HCT116 (cell line): ENCODE measurements around the gene MOSPD3. TPM values are rescaled to one million over a fixed set of nuclear protein-coding genes. Genes with fewer than 3 reads are reported as not detected.

Source experiments
- ATAC-seq: fragments of 200-7000 bp; cut with Tn5 transposase; 2 replicates; pipeline ENCODE4 v1.9.1; 2020; ENCODE audit warnings: mild to moderate bottlenecking, moderate library complexity
- BruUV-seq: library from RNA; stranded (reverse); fragments of 400-500 nt; replicated peaks from 2 replicates; lab custom pipeline; 2021; lab: Mats Ljungman, UMichigan
- CTCF ChIA-PET: fragments of 300-600 bp; sonication (Branson Sonifier 250); formaldehyde crosslinking; loops from one replicate; lab custom pipeline; 2021; ENCODE audit warnings: antibody characterized with exemption; lab: Charles Lee
- POLR2A ChIA-PET: fragments of 300-600, 350-600 bp; sonication (Branson Sonifier 250); formaldehyde crosslinking; loops from one replicate; lab custom pipeline; 2021; ENCODE audit warnings: antibody characterized with exemption; lab: Charles Lee
- RAD21 ChIA-PET, 2 experiments: fragments of 300-600 bp; sonication (Branson Sonifier 250); formaldehyde crosslinking; loops; one replicate each; lab custom pipeline; 2023; ENCODE audit warnings: low total read pairs in 2 of 2; ENCODE audit not compliant: uncharacterized antibody in 2 of 2, unreplicated experiment in 2 of 2, low non-redundant PET in 1 of 2; lab: Charles Lee
- DNase-seq: peaks from one replicate; pipeline ENCODE4 v3.0.0-alpha.2; 2010; ENCODE audit warnings: low read depth, low spot score
- H2AFZ ChIP-seq: fragments of 200-600 bp; shearing (Covaris generic), sonication (generic); 2 replicates; pipeline ENCODE4 v1.6.1; 2017; ENCODE audit warnings: low read depth, mixed run types, mixed read lengths, antibody characterized with exemption, low read length; ENCODE audit not compliant: poor library complexity, severe bottlenecking
- H3K27ac ChIP-seq: 2 replicates; pipeline ENCODE4 v1.5.1; 2012; ENCODE audit warnings: low read depth, low read length
- H3K27me3 ChIP-seq: fragments of 200-600 bp; sonication (generic); 2 replicates; pipeline ENCODE4 v1.6.1; 2016; ENCODE audit warnings: mixed run types, low read length, mixed read lengths; ENCODE audit not compliant: insufficient read depth
- H3K36me3 ChIP-seq, 2 experiments: fragments of 200-500 bp in 1 of 2; fragments of 200-600 bp in 1 of 2; sonication (Bioruptor generic) in 1 of 2; sonication (generic) in 1 of 2; 2 replicates each; pipeline versions ENCODE4 v1.5.1 to v1.6.1; 2014 to 2016; ENCODE audit warnings: low read length in 2 of 2, inconsistent platforms in 1 of 2, mixed read lengths in 1 of 2, mixed run types in 1 of 2; ENCODE audit not compliant: insufficient read depth in 2 of 2, control insufficient read depth in 1 of 2
- H3K4me1 ChIP-seq, 2 experiments: fragments of 200-600 bp in 1 of 2; sonication (generic) in 1 of 2; 2 replicates each; pipeline versions ENCODE4 v1.5.1 to v1.6.1; 2012 to 2017; ENCODE audit warnings: low read length in 2 of 2, inconsistent platforms in 1 of 2, mild to moderate bottlenecking in 1 of 2, mixed read lengths in 1 of 2, mixed run types in 1 of 2, moderate library complexity in 1 of 2; ENCODE audit not compliant: insufficient read depth in 2 of 2, control insufficient read depth in 1 of 2
- H3K4me2 ChIP-seq: fragments of 200-600 bp; sonication (generic); 2 replicates; pipeline ENCODE4 v1.6.1; 2017; ENCODE audit warnings: mixed run types, low read length, mixed read lengths
- H3K4me3 ChIP-seq, 2 experiments: fragments of 200-600 bp in 1 of 2; sonication (generic) in 1 of 2; replicated peaks in 1 of 2; 2 replicates each; pipeline ENCODE4 v1.5.1; 2011 to 2016; ENCODE audit warnings: low read length in 2 of 2, control low read depth in 1 of 2, low read depth in 1 of 2, mild to moderate bottlenecking in 1 of 2, mixed read lengths in 1 of 2, mixed run types in 1 of 2
- H3K79me2 ChIP-seq: fragments of 200-600 bp; sonication (generic); 2 replicates; pipeline ENCODE4 v1.6.1; 2017; ENCODE audit warnings: mild to moderate bottlenecking, mixed run types, low read length, moderate library complexity, mixed read lengths; ENCODE audit not compliant: insufficient read depth
- H3K9ac ChIP-seq: fragments of 200-600 bp; sonication (generic); 2 replicates; pipeline ENCODE4 v1.6.1; 2016; ENCODE audit warnings: low read length, mixed read lengths
- H3K9me2 ChIP-seq: fragments of 200-600 bp; sonication (generic), shearing (Covaris generic); 2 replicates; pipeline ENCODE4 v1.6.1; 2017; ENCODE audit warnings: mixed run types, mild to moderate bottlenecking, moderate library complexity; ENCODE audit not compliant: insufficient read depth
- H3K9me3 ChIP-seq, 2 experiments: fragments of 200-500 bp in 1 of 2; fragments of 200-600 bp in 1 of 2; sonication (Bioruptor generic) in 1 of 2; sonication (generic) in 1 of 2; 2 replicates each; pipeline ENCODE4 v1.6.1; 2014 to 2017; ENCODE audit warnings: low read length in 2 of 2, mixed read lengths in 2 of 2, inconsistent platforms in 1 of 2, low read depth in 1 of 2, mild to moderate bottlenecking in 1 of 2, mixed run types in 1 of 2, moderate library complexity in 1 of 2; ENCODE audit not compliant: control insufficient read depth in 1 of 2, insufficient read depth in 1 of 2
- H4K20me1 ChIP-seq: fragments of 200-600 bp; sonication (generic), shearing (Covaris generic); 2 replicates; pipeline ENCODE4 v1.6.1; 2017; ENCODE audit warnings: mixed run types, mild to moderate bottlenecking, moderate library complexity; ENCODE audit not compliant: insufficient read depth
- CEBPB ChIP-seq: IDR thresholded peaks from 2 replicates; pipeline ENCODE4 v1.6.1; 2012; ENCODE audit warnings: low read depth
- ELF1 ChIP-seq: IDR thresholded peaks from 2 replicates; pipeline ENCODE4 v1.6.1; 2012; ENCODE audit warnings: low read depth, borderline replicate concordance
- EZH2 ChIP-seq: fragments of 200-600 bp; sonication (generic); IDR thresholded peaks from 2 replicates; pipeline ENCODE4 v1.6.1; 2017; ENCODE audit warnings: antibody characterized with exemption, mixed run types
- EZH2phosphoT487 ChIP-seq: fragments of 200-600 bp; IDR thresholded peaks from 2 replicates; pipeline ENCODE4 v1.6.1; 2018; ENCODE audit warnings: antibody characterized with exemption, borderline replicate concordance
- JUND ChIP-seq: IDR thresholded peaks from 2 replicates; pipeline ENCODE4 v1.6.1; 2012
- POLR2AphosphoS5 ChIP-seq: IDR thresholded peaks from 2 replicates; pipeline ENCODE4 v1.6.1; 2011; ENCODE audit warnings: mild to moderate bottlenecking, low read depth, low read length, moderate library complexity
- RAD21 ChIP-seq: IDR thresholded peaks from 2 replicates; pipeline ENCODE4 v1.6.1; 2012; ENCODE audit warnings: low read depth, mild to moderate bottlenecking
- SP1 ChIP-seq: IDR thresholded peaks from 2 replicates; pipeline ENCODE4 v1.6.1; 2012; ENCODE audit warnings: low read depth
- SRF ChIP-seq: IDR thresholded peaks from 2 replicates; pipeline ENCODE4 v1.6.1; 2012; ENCODE audit warnings: low read depth
- TCF7L2 ChIP-seq: IDR thresholded peaks from 2 replicates; pipeline ENCODE4 v1.7.0; 2011; ENCODE audit warnings: borderline replicate concordance, inconsistent platforms; ENCODE audit not compliant: insufficient read depth, insufficient read length; ENCODE audit errors: extremely low read depth
- ZBTB33 ChIP-seq: IDR thresholded peaks from 2 replicates; pipeline ENCODE4 v1.6.1; 2011; ENCODE audit warnings: mild to moderate bottlenecking, low read length, moderate library complexity; ENCODE audit not compliant: insufficient replicate concordance; ENCODE audit errors: extremely low read depth
- ZFX ChIP-seq: fragments of 450-650 bp; IDR thresholded peaks from 2 replicates; pipeline ENCODE4 v1.6.1; 2017
- ZNF274 ChIP-seq: fragments of 200-500 bp; sonication (Bioruptor generic); IDR thresholded peaks from 2 replicates; pipeline ENCODE4 v1.6.1; 2014; ENCODE audit warnings: mild to moderate bottlenecking, low read depth, low read length, inconsistent platforms
- intact Hi-C: fragments of 100-400 bp; cut with micrococcal nuclease; formaldehyde crosslinking; loops from 2 replicates; pipeline ENCODE4 v1.10.0; 2022
- total RNA-seq: library from RNA; stranded (reverse); gene quantifications from one replicate; pipeline ENCODE4 v1.2.1, GENCODE V29; 2021; ENCODE audit not compliant: unreplicated experiment
- TF ChIP-seq, protein P1 (sequence below): IDR thresholded peaks from 2 replicates; pipeline ENCODE4 v1.6.1; 2012
- TF ChIP-seq, protein P2 (sequence below): IDR thresholded peaks from 2 replicates; pipeline ENCODE4 v1.6.1; 2012; ENCODE audit warnings: low read depth

Gene MOSPD3
- total RNA-seq, 1 experiment from 2014 or later, result 32.8 TPM

DNA sequence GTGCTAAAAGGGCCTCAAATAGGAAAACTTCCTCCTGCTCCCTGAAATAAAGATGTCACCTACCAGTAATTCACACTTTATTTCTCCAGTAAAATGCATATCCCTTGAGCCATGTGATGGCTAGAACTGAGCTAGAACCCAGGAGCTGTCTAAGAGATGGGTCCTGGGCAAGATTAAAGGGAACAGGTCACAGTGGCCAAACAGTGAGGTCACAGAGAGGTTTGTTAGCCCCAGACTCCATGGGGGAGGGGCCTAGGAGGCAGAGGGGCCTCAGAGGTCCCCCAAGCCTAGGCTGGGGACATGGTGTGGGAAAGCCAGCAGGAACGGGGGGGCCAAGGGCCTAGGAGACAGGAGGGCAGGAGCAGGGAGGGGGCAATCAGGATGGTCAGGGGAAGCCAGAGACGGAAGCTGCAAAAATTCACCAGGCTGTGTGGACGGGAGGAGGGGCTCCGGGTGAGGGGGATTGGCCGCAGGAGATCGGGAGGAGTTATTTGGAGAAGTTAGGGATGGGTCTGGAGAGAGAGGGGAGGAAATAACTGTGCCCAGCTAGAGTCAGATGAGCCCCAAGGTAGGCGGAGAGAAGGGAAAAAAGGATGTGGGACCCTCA lies 22.9 kb upstream of the MOSPD3 start:
- DNase-seq (no peak), ATAC-seq (no peak)
- Histone ChIP-seq H3K36me3 (no peaks in the 10 kb centered on the region), H3K9ac (no peak overlapping the region), H3K4me2 (no peak overlapping the region), H3K27me3 (no peaks in the 10 kb centered on the region), H4K20me1 (no peaks in the 10 kb centered on the region), H3K4me1 (peaks cover 2 to 14% of the 10 kb centered on the region in 2 experiments; a peak in 3 of 4 replicates), H3K27ac (no peak overlapping the region), H3K9me2 (no peaks in the 10 kb centered on the region), H2AFZ (no peak overlapping the region)
- intact Hi-C loops, result no loop called here
- POLR2A ChIA-PET, result no interaction called here
- TF ChIP-seq TCF7L2, result no peak
- no peak for TF ChIP-seq JUND
- no peak for TF ChIP-seq EZH2
- TF ChIP-seq, protein P1, sequence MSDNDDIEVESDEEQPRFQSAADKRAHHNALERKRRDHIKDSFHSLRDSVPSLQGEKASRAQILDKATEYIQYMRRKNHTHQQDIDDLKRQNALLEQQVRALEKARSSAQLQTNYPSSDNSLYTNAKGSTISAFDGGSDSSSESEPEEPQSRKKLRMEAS, result no peak
- TF ChIP-seq, protein P2, sequence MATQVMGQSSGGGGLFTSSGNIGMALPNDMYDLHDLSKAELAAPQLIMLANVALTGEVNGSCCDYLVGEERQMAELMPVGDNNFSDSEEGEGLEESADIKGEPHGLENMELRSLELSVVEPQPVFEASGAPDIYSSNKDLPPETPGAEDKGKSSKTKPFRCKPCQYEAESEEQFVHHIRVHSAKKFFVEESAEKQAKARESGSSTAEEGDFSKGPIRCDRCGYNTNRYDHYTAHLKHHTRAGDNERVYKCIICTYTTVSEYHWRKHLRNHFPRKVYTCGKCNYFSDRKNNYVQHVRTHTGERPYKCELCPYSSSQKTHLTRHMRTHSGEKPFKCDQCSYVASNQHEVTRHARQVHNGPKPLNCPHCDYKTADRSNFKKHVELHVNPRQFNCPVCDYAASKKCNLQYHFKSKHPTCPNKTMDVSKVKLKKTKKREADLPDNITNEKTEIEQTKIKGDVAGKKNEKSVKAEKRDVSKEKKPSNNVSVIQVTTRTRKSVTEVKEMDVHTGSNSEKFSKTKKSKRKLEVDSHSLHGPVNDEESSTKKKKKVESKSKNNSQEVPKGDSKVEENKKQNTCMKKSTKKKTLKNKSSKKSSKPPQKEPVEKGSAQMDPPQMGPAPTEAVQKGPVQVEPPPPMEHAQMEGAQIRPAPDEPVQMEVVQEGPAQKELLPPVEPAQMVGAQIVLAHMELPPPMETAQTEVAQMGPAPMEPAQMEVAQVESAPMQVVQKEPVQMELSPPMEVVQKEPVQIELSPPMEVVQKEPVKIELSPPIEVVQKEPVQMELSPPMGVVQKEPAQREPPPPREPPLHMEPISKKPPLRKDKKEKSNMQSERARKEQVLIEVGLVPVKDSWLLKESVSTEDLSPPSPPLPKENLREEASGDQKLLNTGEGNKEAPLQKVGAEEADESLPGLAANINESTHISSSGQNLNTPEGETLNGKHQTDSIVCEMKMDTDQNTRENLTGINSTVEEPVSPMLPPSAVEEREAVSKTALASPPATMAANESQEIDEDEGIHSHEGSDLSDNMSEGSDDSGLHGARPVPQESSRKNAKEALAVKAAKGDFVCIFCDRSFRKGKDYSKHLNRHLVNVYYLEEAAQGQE, result no peak
- TF ChIP-seq ELF1, result no peak
- TF ChIP-seq EZH2phosphoT487, result no peak
- no peak for TF ChIP-seq ZNF274
- no peak for TF ChIP-seq SP1
- no peak for TF ChIP-seq RAD21
- TF ChIP-seq ZFX, result no peak
- TF ChIP-seq ZBTB33, result no peak
- no peak for TF ChIP-seq CEBPB
- TF ChIP-seq POLR2AphosphoS5, result no peak
- no peak for TF ChIP-seq SRF
- TF ChIP-seq, all 23 proteins: peak for 0
- ChIA-PET RAD21 (no interaction called here), CTCF (interaction anchor here (0.8 to 1.4 kb wide), 8 partner anchors 8 to 124 kb away, joined by 3 to 5 read pairs (median 4); partner anchors contain the start of gene POP7)
- no peak overlapping the region for H3K4me3 ChIP-seq
- BruUV-seq, result no TSS peak
- no peaks in the 10 kb centered on the region for H3K9me3 ChIP-seq
- H3K79me2 ChIP-seq, result peaks cover 10% of the 10 kb centered on the region; the same call in 1 of the 2 replicates
